GM12874 (cell line): Measurements from ENCODE around the gene MARK3.

ENCODE experiments used
- TF ChIP-seq, protein P1 (sequence below): IDR thresholded peaks from 2 replicates; pipeline ENCODE4 v1.5.1; 2011; ENCODE audit warnings: low read depth, mild to moderate bottlenecking, control low read depth, low read length, moderate library complexity; ENCODE audit not compliant: insufficient read depth

The MARK3 gene

DNA sequence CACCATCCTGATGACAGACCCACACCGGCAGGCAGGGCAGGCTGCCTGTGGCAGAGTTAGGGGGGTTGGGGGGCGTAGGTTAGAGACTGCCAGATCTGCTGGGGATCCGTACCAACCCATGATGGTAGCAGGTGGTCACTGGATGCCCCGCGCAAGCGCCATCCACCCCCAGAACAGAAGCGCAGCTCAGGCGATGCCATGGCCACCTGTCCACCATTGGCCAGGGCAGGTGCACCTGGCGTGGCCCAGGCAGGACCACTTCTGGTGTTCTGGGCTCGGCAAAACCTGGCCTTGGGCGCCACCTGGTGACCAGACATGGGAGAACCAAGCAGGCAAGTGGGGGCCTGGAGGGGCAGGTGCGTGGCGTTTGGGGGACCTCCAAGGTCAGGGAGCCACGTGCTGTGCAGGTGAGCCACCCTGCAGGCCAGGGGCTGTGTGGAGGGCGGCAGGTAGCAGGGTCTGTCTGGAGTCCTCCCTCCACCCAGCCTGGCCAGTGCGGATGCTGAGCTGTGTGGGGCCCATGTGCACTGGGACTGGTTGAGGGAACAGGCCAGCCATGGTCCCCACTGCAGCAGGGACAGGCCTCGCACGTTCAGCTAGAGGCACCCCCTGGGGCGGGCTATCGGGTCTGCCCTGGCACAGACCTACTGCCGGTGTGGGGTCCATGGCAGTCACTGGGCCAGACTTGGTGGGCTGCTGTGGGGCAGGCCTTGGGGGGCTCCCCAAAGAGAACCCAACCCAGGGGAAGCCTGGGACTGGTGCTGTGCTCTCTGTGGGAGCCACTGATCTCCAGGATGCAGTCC, 161.6 kb downstream of the MARK3 start:
- TF ChIP-seq, protein P1, sequence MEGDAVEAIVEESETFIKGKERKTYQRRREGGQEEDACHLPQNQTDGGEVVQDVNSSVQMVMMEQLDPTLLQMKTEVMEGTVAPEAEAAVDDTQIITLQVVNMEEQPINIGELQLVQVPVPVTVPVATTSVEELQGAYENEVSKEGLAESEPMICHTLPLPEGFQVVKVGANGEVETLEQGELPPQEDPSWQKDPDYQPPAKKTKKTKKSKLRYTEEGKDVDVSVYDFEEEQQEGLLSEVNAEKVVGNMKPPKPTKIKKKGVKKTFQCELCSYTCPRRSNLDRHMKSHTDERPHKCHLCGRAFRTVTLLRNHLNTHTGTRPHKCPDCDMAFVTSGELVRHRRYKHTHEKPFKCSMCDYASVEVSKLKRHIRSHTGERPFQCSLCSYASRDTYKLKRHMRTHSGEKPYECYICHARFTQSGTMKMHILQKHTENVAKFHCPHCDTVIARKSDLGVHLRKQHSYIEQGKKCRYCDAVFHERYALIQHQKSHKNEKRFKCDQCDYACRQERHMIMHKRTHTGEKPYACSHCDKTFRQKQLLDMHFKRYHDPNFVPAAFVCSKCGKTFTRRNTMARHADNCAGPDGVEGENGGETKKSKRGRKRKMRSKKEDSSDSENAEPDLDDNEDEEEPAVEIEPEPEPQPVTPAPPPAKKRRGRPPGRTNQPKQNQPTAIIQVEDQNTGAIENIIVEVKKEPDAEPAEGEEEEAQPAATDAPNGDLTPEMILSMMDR = peak; percentile 90

GRCh38 chr14:103547455-103547940, 162.3 kb downstream of the MARK3 start:
- TF ChIP-seq, protein P1 = no peak

- TF ChIP-seq, protein P1 = no peak
Observed at GRCh38 chr14:103547941-103548462, 162.8 kb downstream of the MARK3 start.

- TF ChIP-seq, protein P1 = no peak
Observed at GRCh38 chr14:103548463-103549351, 163.5 kb downstream of the MARK3 start.

- TF ChIP-seq, protein P1 = no peak
Observed at GRCh38 chr14:103549361-103550311, 164.4 kb downstream of the MARK3 start.

- TF ChIP-seq, protein P1 = no peak
Observed at GRCh38 chr14:103550451-103551337, 165.5 kb downstream of the MARK3 start.
